PC-9 (cell line): Measurements from ENCODE around the gene MAST4.

Experiments used
- EZH2 ChIP-seq: fragments of 200-600 bp; sonication (generic); IDR thresholded peaks from 2 replicates; pipeline ENCODE4 v1.8.0; 2017; ENCODE audit warnings: antibody characterized with exemption, low read depth
- TF ChIP-seq, protein P1 (sequence below): fragments of 200-600 bp; sonication (generic); conservative IDR thresholded peaks from 2 replicates; pipeline ENCODE4 v1.6.1; 2017; ENCODE audit warnings: mixed run types, antibody characterized with exemption, mild to moderate bottlenecking, moderate library complexity

DNA sequence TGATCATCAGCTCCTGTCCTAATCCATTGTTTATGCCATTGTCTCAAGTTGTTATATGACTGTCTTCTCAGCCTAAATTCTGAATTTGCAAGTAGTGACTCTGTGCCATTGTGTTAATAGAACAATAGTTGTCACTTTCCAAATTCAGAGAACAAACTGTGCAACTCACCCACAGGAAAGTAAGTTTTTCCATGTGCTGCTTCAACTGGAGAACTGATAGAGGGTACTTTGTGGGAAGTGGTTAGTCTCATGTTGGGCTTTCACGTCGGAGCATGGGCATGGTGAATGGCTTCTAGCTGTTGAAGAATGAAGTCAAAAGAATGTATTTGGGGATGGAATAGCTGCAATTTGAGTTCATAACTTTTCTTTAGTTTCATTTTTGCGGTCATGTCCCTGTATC lies 454.4 kb downstream of the MAST4 start:
- TF ChIP-seq, protein P1, sequence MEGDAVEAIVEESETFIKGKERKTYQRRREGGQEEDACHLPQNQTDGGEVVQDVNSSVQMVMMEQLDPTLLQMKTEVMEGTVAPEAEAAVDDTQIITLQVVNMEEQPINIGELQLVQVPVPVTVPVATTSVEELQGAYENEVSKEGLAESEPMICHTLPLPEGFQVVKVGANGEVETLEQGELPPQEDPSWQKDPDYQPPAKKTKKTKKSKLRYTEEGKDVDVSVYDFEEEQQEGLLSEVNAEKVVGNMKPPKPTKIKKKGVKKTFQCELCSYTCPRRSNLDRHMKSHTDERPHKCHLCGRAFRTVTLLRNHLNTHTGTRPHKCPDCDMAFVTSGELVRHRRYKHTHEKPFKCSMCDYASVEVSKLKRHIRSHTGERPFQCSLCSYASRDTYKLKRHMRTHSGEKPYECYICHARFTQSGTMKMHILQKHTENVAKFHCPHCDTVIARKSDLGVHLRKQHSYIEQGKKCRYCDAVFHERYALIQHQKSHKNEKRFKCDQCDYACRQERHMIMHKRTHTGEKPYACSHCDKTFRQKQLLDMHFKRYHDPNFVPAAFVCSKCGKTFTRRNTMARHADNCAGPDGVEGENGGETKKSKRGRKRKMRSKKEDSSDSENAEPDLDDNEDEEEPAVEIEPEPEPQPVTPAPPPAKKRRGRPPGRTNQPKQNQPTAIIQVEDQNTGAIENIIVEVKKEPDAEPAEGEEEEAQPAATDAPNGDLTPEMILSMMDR: no peak
- TF ChIP-seq EZH2: no peak
